SK-N-SH treated with all-trans-retinoic acid at 6 μM for 48 hours (cell line): ENCODE data around the gene TRAPPC2L.

Experiments used
- ATAC-seq: fragments of 200-7000 bp; cut with Tn5 transposase; 3 replicates; pipeline ENCODE4 v1.9.1; 2020; ENCODE audit warnings: mild to moderate bottlenecking, moderate library complexity
- BACH2 ChIP-seq: fragments of 250-450 bp; sonication (Bioruptor Pico); IDR thresholded peaks from 2 replicates; pipeline ENCODE4 v1.9.0; 2021; ENCODE audit warnings: mild to moderate bottlenecking, borderline replicate concordance
- CSRNP3 ChIP-seq: fragments of 250-450 bp; sonication (Bioruptor Pico); IDR thresholded peaks from 2 replicates; pipeline ENCODE4 v1.5.1; 2021; ENCODE audit warnings: mild to moderate bottlenecking, moderate library complexity
- GLIS3 ChIP-seq: fragments of 250-450 bp; sonication (Bioruptor Pico); IDR thresholded peaks from 2 replicates; pipeline ENCODE4 v1.5.0; 2020; ENCODE audit warnings: mild to moderate bottlenecking, moderate library complexity
- ISL1 ChIP-seq: fragments of 250-450 bp; sonication (Bioruptor Pico); IDR thresholded peaks from 2 replicates; pipeline ENCODE4 v2.1.2; 2022; ENCODE audit warnings: mild to moderate bottlenecking, moderate library complexity
- OSR1 ChIP-seq: fragments of 250-450 bp; sonication (Bioruptor Pico); IDR thresholded peaks from 2 replicates; pipeline ENCODE4 v1.8.0; 2022; ENCODE audit warnings: moderate library complexity, mild to moderate bottlenecking, inconsistent platforms
- POU6F1 ChIP-seq: fragments of 250-450 bp; sonication (Bioruptor Pico); IDR thresholded peaks from 2 replicates; pipeline ENCODE4 v1.8.0; 2021; ENCODE audit warnings: low read depth, mild to moderate bottlenecking, moderate library complexity, borderline replicate concordance
- RARB ChIP-seq: fragments of 250-450 bp; sonication (Bioruptor Pico); IDR thresholded peaks from 2 replicates; pipeline ENCODE4 v1.8.0; 2021; ENCODE audit warnings: mild to moderate bottlenecking, moderate library complexity
- SNAI2 ChIP-seq: fragments of 250-450 bp; sonication (Bioruptor Pico); IDR thresholded peaks from 2 replicates; pipeline ENCODE4 v1.5.0; 2020; ENCODE audit warnings: mild to moderate bottlenecking, moderate library complexity
- TSHZ2 ChIP-seq: fragments of 250-450 bp; sonication (Bioruptor Pico); IDR thresholded peaks from 2 replicates; pipeline ENCODE4 v1.5.0; 2020; ENCODE audit warnings: mild to moderate bottlenecking, moderate library complexity
- ZC3H10 ChIP-seq: fragments of 250-450 bp; sonication (Bioruptor Pico); IDR thresholded peaks from 2 replicates; pipeline ENCODE4 v1.5.1; 2021; ENCODE audit warnings: mild to moderate bottlenecking, moderate library complexity
- TF ChIP-seq, protein P1 (sequence below): fragments of 250-450 bp; sonication (Bioruptor Pico); IDR thresholded peaks from 2 replicates; pipeline ENCODE4 v1.8.0; 2020; ENCODE audit warnings: mild to moderate bottlenecking, moderate library complexity, borderline replicate concordance

Gene TRAPPC2L

GRCh38 chr16:88818575-88818874 is 38.4 kb upstream of the TRAPPC2L start:
- TF ChIP-seq OSR1 (CRISPR knock-in tag) (no peak), ZC3H10 (CRISPR knock-in tag) (no peak)
- TF ChIP-seq, all 23 proteins: peak for 0
- ATAC-seq = no peak

DNA sequence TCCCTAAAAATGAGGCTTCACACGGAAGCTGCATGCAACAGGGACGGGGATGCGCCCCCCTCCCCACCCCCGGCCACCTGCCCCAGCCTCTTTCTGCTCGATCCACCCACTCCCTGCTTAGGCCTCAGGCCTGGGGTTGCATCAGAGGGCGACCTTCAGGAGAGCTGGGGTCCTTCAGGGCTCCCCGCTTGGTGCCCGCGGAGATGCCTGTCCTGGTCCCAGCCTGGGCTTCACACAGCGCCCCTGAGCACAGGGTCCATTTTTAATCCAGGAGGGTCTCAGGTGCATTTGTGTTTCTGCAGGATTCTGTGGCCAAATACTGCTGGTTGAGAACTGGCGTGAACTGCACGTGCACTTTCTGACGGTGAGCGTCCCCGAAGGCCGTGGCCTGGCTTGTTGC is 37.8 kb upstream of the TRAPPC2L start:
- TF ChIP-seq CSRNP3 (CRISPR knock-in tag) (no peak), RARB (CRISPR knock-in tag) (no peak), ISL1 (CRISPR knock-in tag) (no peak), BACH2 (CRISPR knock-in tag) (no peak)
- no peak for ATAC-seq

DNA sequence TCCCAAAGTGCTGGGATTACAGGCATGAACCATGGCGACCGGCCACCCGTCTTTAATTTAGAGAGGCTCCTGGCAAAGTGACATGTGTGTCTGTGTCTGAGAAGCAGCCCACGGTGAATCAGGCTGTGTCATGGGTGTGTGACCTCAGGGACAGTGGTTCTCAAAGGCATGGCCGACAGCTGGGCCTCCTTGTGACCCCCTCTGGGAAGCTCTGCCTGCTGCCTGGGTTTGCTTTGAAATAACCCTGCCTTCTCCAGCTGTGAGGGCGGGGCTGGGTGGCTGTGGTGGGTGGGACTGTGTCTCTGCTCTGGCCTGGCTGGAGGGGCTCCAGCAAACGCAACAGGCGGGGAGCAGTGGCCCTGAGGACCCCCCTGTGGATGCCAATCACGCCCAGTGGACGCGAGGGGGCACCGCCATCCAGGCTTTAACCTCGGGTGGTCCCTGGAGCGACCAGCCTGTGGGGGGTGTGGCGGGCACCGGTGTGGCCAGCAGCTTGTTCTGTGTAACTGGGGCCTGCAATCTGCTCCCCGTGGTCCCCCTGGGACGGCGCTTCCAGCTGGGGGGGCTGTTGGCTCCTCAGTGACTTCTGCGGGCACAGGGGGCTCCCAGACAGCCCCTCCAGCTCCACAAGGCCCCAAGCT is 36.4 kb upstream of the TRAPPC2L start:
- ATAC-seq = no peak
- TF ChIP-seq RARB (CRISPR knock-in tag) (no peak), GLIS3 (CRISPR knock-in tag) (no peak), CSRNP3 (CRISPR knock-in tag) (no peak), ISL1 (CRISPR knock-in tag) (no peak), TSHZ2 (CRISPR knock-in tag) (no peak), OSR1 (CRISPR knock-in tag) (no peak)
- TF ChIP-seq, protein P1, sequence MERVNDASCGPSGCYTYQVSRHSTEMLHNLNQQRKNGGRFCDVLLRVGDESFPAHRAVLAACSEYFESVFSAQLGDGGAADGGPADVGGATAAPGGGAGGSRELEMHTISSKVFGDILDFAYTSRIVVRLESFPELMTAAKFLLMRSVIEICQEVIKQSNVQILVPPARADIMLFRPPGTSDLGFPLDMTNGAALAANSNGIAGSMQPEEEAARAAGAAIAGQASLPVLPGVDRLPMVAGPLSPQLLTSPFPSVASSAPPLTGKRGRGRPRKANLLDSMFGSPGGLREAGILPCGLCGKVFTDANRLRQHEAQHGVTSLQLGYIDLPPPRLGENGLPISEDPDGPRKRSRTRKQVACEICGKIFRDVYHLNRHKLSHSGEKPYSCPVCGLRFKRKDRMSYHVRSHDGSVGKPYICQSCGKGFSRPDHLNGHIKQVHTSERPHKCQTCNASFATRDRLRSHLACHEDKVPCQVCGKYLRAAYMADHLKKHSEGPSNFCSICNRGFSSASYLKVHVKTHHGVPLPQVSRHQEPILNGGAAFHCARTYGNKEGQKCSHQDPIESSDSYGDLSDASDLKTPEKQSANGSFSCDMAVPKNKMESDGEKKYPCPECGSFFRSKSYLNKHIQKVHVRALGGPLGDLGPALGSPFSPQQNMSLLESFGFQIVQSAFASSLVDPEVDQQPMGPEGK (CRISPR knock-in tag) = no peak
- TF ChIP-seq, all 23 proteins: peak for 0

- no peak for ATAC-seq
- TF ChIP-seq POU6F1 (CRISPR knock-in tag) (no peak), BACH2 (CRISPR knock-in tag) (no peak), GLIS3 (CRISPR knock-in tag) (no peak), TSHZ2 (CRISPR knock-in tag) (no peak), SNAI2 (CRISPR knock-in tag) (no peak)
Measured at GRCh38 chr16:88821168-88821850, 35.6 kb upstream of the TRAPPC2L start.
